ENCODE data around the gene KNDC1. TPM values are rescaled to one million over a fixed set of nuclear protein-coding genes. Genes with fewer than 3 reads are reported as not detected.

The KNDC1 gene
- total and polyA plus RNA-seq, 12 donors, result 1.0 to 93.4 (median 39.0) TPM

GRCh38 chr10:133242611-133243356 lies 82.8 kb downstream of the KNDC1 start:
- Histone ChIP-seq H3K36me3 (replicated peaks in 1 of 2) (no peaks in the 10 kb centered on the region), H3K4me1 (replicated peaks in 1 of 2) (peaks cover 0 to 3% of the 10 kb centered on the region in 2 donors), H3K27me3 (peaks cover 12% of the 10 kb centered on the region), H3K4me3 (no peak overlapping the region), H3K9me3 (replicated peaks in 1 of 3) (no peaks in the 10 kb centered on the region), H3K27ac (no peak overlapping the region)
- intact Hi-C loops (cut with DNase I), result no loop called here
- peak in 1 of 7 donors; percentile 36 for DNase-seq
- no peak for TF ChIP-seq POLR2A (IDR thresholded peaks at IDR 0.05)
- TF ChIP-seq CTCF (IDR thresholded peaks at IDR 0.05), result no peak
- 65 to 80% (median 72%) methylated on average over 19 to 27 of the region's 27 CpGs for WGBS, 4 donors

GRCh38 chr10:133243593-133243992 lies 83.6 kb downstream of the KNDC1 start:
- 76 to 89% (median 83%) methylated on average over 4 to 14 of the region's 14 CpGs for WGBS, 4 donors
- no peak overlapping the region for H3K27ac ChIP-seq
- H3K4me3 ChIP-seq, result no peak overlapping the region
- H3K27me3 ChIP-seq, result peaks cover 4% of the 10 kb centered on the region
- H3K9me3 ChIP-seq (replicated peaks in 1 of 3), result no peaks in the 10 kb centered on the region
- peaks cover 5 to 9% of the 10 kb centered on the region in 2 donors for H3K4me1 ChIP-seq (replicated peaks in 1 of 2)
- peak in 1 of 7 donors; percentile 16 for DNase-seq
- intact Hi-C loops (cut with DNase I), result no loop called here
- H3K36me3 ChIP-seq (replicated peaks in 1 of 2), result no peaks in the 10 kb centered on the region
- TF ChIP-seq CTCF (IDR thresholded peaks at IDR 0.05) (no peak), POLR2A (IDR thresholded peaks at IDR 0.05) (no peak)

GRCh38 chr10:133245439-133246235 lies 85.6 kb downstream of the KNDC1 start:
- peak overlapping the region in 1 of 4 donors; percentile 58 for H3K4me3 ChIP-seq
- H3K36me3 ChIP-seq (replicated peaks in 1 of 2), result no peaks in the 10 kb centered on the region
- H3K27ac ChIP-seq, result peak overlapping the region; percentile 83 to 97 (median 94)
- H3K9me3 ChIP-seq (replicated peaks in 1 of 3), result no peaks in the 10 kb centered on the region
- H3K4me1 ChIP-seq (replicated peaks in 1 of 2), result peaks cover 19 to 25% of the 10 kb centered on the region in 2 donors
- 41 to 56% (median 49%) methylated on average over 17 to 33 of the region's 33 CpGs for WGBS, 4 donors
- TF ChIP-seq POLR2A (IDR thresholded peaks at IDR 0.05) (peak; percentile 22 to 87), CTCF (IDR thresholded peaks at IDR 0.05) (no peak)
- intact Hi-C loops (cut with DNase I), result no loop called here
- DNase-seq, result peak; percentile 82 to 96 (median 91)
- no peaks in the 10 kb centered on the region for H3K27me3 ChIP-seq

- TF ChIP-seq CTCF (IDR thresholded peaks at IDR 0.05) (no peak), POLR2A (IDR thresholded peaks at IDR 0.05) (no peak)
- Histone ChIP-seq H3K27me3 (no peaks in the 10 kb centered on the region), H3K9me3 (replicated peaks in 1 of 3) (no peaks in the 10 kb centered on the region), H3K36me3 (replicated peaks in 1 of 2) (no peaks in the 10 kb centered on the region), H3K4me3 (peak overlapping the region in 1 of 4 donors; percentile 58), H3K27ac (peak overlapping the region; percentile 83 to 97 (median 94)), H3K4me1 (replicated peaks in 1 of 2) (peaks cover 22 to 26% of the 10 kb centered on the region in 2 donors)
- WGBS, 4 donors, result 33 to 37% (median 36%) methylated on average over 9 to 12 of the region's 12 CpGs
- intact Hi-C loops (cut with DNase I), result no loop called here
- no peak for DNase-seq
These were observed 86.2 kb downstream of the KNDC1 start for GRCh38 chr10:133246236-133246626.

All from adrenal gland (tissue), 12 donors.